IPS-NIHi11 (cell line): ENCODE data around the gene LEF1.

Experiments
- DNase-seq: peaks from one replicate; pipeline ENCODE4 v3.0.0; 2012; ENCODE audit warnings: mixed read lengths, low spot score

The LEF1 gene

GRCh38 chr4:108175966-108176365 is 7.2 kb upstream of the LEF1 start:
- no peak for DNase-seq

GRCh38 chr4:108174856-108175255 is 6.1 kb upstream of the LEF1 start:
- no peak for DNase-seq

DNA sequence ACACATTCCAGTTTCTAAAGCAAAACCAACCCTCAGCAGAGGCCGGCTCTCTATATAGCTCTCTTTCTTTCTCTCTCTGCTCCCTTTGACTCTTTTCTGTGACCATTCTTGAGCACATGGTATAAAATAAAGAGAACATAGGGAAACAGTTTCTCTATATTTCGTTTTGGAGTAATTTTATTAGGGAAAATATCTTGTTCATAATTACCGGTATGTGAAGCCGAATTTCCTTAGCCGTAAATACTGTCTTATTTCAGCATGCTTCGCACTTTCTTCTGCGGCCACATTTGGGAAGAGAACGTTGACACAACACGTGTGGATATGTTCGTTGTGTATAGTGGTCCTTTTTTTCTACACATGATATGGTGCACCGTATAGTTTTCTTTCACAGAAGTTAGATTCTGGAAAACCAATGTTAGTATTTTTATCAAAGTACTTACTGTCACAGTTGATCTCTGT is 4.9 kb upstream of the LEF1 start:
- DNase-seq: no peak

DNA sequence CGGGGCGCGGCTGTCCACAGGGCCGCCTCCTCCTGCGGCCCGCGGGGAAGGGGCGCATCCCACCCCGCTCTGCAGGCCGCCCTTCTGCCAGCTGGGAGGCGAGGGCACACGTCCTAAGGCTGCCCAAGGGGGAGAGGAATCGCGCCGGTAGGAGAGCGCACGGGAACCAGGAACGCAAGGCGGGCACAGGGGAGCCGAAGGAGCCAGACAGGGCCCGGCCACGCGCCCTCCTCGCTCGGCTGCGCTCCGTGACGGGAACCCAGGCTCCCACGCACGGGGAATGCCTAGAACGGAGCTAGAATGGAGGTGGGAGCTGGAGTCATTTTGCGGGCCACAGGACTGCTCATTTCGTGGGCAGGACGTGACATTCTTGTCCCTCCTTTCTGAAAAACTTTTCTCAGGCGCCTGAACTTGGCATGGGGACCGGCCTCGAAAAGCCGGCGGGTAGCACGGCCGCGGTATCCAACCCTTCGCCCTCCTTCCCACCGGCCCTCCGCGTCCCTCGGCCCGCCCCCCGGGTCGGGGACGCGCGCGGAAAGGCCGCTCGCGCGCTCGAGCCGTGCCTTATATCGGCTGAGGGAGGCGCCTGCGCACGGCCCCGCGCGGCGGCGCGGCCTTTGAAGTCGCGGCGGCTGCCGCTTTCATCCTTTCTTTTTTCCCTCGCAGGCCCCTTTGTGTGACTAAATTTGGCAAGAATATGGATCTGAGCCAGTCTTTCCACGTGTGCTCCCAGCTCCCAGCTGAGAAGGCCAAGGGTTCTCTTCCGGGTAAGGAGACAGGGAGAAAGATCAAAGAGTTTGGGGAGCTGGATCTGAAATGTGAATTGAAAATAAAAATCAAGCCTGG is 4.2 kb upstream of the LEF1 start:
- peak; percentile 61 for DNase-seq

DNA sequence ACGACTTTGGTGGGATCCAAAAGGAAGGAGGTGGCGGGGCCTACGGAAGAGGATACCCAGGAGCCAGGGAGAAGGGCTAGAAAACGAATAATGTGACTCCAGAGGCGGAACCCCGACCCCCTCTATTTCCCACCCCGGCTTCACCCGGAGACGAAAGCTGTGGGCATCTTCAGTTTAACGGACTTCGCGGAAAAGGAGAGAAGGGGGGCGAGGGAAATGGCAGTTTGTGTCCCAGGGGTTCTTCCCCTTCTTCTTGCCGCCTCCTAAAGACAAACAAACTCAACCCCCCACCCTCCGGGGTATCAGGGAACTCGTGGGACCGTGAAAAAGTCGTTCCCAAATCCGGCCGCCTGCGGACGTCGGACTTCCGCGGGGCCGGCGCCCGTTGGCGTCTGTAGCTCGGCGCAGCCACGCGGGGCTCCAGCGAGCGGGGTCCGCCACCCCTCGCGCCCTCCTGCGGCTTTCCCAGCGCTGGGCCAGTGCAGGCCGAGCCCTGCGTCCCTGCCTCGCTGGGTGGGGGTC is 3.6 kb upstream of the LEF1 start:
- peak; percentile 58 for DNase-seq

DNA sequence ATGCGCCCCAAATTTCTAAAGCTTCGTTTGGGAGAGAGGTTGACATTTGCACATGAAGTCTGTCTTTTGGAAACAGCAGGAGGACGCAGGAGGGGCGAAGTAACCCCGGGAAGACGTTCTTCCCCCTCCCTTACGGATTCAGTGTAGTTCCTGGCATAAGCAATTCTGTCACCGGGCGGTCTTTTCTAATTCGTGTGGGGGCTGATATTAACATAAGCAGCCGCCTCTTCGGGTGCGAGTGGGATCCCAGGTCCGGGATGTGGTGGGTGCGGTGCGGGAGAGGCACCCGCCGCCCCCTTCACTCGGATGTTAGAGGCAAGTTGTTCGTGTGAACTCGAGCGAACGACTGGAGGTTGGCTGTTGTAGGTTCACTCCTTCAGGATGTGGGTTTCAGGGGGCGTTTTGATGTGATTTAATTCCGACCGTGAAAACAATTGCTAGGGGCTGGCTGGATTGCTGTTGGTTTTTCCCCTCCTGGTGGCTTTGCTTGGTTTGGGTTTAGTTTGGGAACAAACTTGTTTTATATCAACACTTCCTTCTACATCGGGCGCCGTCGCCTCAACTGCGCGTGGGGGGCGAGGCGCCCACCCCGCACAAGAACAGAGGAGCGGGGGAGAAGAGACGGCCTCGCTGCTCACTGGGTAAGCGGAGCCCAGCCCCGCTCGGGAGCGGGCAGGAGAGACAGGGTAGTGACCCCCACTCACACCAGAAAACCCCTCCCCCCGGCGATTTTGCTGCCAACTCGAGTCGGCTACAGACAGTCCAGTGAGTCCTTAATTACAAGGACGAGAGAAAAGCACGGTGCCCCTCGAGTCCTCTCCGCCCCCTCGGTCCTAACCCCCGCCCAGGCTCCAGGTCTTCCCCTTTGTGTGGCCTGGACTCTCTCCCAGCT is 2.9 kb upstream of the LEF1 start:
- DNase-seq: peak; percentile 28

GRCh38 chr4:108170631-108171338 is 2.1 kb upstream of the LEF1 start:
- DNase-seq: no peak

DNA sequence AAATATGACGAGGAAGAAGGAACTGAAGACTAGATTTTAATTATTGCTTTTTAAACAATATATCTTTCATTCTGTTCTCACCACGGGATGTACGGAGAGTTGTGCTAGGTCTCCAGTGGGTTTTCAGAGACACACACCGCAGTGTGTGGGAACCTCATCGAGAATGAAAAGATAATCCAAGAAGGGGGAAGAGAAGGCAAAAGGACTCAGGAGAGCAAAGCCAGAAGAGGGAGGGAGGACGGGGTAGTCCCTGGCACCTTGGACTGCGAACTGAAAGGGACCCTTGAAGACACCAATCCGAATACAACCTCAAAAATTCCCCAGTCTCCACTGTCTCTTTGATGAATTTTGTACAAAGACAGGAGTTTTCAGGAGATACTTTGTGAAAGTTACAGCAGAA is 932 bp upstream of the LEF1 start:
- no peak for DNase-seq

DNA sequence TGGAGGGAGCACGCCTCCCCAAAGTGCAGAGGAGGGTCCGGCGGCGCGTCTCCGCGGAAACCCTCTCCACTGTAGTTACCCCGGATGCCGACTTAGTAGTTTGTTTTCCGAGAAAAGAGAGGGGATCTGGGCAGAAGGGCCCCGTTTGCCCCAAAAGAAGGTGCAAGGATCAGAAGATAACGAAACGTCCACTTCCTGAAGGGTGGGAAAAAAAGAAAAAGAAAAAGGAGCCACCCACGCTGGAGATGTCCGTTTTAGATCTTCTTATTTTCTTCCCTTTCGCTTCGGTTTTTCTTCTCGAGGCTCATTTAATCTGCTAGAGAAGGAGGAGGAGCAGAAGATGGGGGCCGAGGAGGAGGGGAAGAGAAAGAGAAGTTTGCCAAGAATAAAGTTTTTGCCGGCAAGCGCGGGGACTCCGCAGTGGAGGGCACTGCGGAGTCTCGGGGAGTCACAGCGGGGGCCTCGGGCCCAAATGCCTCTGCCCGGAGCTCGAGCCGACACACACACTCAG is 517 bp downstream of the LEF1 start:
- no peak for DNase-seq

GRCh38 chr4:108166441-108167315 is 2.1 kb downstream of the LEF1 start:
- DNase-seq: peak; percentile 47

DNA sequence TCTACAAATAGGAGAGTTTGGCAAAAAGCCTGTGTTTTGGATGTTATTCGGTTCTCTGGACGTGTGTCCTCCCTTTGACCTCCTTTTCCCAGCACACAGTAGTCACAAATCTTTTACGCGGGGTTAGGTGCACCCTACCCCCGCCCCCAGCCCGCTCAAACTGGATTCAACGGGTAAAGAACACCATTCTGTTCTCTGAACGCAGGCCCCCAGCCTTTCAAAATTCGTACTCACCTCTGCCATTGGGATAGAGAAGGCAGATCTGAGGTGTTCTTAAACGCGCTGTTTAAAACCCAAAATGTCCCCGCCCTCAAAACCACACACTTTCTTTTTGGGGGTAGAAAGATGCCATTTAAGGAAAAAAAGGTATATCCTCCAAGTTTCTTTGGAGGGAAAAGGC is 2.7 kb downstream of the LEF1 start:
- DNase-seq: no peak

DNA sequence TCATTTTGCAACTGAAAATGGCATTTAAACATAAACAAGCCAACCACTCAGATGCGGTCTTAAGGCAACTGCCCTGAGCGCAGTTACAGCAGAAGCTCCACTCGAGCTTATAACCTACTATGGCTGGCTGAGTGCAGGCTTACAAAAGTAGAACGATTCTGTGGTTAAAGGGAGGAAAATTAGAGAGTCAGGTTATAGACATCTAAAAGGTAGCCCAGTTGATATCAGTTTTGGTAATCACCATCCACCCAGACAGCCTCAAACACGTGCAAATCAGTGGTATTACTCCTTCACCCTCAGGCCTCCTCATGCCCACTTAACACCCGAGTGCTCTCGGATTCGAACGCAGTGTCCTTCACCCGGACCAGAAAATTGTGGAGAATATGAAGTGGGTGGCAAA is 3.1 kb downstream of the LEF1 start:
- no peak for DNase-seq

DNA sequence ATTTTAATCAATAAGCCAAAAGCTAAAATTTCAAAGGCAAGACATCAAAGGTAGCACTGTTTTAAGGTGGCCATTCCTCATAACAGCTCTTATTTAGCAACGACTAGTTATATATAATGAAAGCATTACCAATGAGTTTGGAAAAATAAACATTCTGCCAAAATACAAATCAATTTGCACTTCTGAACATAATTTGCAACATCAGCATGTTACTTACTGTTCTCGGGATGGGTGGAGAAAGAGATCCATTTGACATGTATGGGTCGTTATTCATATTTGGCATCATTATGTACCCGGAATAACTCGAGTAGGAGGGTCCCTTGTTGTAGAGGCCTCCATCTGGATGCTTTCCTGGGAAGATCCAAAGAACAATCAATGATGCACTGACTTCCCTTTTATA is 5.4 kb downstream of the LEF1 start:
- DNase-seq: no peak

DNA sequence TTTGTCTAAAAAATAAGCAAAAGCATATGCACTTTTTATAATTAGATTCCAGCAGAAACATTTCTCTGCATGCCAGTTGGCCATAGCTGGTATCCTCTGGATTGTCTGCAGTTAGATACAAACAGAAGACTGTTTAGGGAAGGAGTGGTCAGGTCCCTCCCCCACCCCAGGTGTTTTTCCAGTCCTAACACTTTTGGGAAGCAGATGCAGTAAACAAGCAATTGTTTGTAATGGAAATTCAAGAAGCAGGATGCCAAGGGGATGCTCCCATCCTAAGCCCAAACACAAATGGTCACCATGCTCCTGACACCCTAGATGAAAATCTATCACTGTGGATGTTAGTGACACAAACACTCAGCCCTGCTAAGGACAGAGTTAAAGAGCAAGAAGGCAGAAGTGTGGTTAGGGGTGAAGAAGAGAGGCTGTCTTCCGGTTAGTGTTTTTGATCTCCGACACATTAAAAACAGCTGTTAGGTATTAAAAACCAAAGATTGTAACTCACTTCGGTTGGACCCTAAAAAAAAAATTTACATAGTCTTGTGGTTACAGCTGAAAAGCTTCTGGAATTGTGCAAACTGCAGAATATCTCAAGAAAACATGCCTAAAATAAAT is 7.9 kb downstream of the LEF1 start:
- no peak for DNase-seq

DNA sequence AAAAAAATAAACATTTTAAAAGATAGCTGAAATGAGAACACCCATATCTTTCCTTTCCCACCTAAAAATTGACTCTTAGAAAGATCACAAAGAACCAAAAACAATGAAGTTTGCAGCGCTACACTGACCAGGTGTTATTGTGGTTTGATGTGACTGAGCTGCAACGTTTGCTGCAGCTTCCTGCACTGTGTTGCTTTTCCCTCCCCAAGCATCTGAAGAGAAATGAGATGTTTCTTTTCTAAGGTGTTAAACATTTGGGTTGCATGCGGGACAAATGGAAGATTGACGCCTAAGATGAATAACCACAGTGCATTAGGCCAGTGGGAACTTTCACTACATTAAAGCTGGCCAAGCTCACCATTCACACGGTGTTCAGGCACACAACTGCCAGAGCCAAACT is 8.9 kb downstream of the LEF1 start:
- no peak for DNase-seq

- no peak for DNase-seq
These were observed 11.1 kb downstream of the LEF1 start for GRCh38 chr4:108157655-108158054.

- no peak for DNase-seq
These were observed 12.3 kb downstream of the LEF1 start for GRCh38 chr4:108156391-108156790.

DNA sequence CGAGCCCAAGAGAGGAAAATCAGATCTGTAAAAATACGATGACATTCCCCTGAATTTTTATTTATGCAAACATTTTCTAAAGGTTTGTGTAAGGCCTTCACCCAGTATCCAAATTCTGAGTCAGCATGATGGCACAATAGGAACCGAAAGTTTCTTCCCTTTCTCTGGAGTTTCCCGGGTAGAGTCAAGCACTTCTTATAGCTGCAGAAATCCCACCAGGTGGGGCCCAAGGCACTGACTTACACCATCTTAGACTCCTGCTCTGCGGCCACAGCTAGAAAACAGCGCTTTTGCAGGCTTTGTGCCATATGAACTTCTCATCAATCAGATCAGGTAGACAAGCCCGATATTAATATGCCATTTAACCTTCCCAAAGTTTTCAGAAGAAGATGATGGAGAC is 13.4 kb downstream of the LEF1 start:
- DNase-seq: peak; percentile 23

DNA sequence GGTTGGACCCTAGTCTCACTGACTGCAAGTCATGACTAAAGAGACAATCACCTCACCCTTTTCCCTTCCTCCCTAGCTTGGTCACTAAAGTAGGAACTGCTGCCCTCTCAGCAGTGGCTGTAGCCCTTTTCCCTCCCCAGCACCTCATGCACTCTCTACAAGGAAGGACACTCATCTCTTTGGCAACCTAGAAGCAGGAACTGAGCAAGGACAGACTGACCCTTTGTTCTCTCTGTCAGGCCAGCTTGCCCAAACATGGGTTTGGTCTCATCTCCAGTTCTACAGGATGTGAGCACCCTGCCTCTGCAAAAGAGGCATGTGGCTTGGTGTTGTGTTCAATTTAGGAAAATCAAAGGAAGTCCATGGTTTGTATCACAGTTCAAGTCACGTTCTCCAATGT is 15.8 kb downstream of the LEF1 start:
- DNase-seq: no peak

DNA sequence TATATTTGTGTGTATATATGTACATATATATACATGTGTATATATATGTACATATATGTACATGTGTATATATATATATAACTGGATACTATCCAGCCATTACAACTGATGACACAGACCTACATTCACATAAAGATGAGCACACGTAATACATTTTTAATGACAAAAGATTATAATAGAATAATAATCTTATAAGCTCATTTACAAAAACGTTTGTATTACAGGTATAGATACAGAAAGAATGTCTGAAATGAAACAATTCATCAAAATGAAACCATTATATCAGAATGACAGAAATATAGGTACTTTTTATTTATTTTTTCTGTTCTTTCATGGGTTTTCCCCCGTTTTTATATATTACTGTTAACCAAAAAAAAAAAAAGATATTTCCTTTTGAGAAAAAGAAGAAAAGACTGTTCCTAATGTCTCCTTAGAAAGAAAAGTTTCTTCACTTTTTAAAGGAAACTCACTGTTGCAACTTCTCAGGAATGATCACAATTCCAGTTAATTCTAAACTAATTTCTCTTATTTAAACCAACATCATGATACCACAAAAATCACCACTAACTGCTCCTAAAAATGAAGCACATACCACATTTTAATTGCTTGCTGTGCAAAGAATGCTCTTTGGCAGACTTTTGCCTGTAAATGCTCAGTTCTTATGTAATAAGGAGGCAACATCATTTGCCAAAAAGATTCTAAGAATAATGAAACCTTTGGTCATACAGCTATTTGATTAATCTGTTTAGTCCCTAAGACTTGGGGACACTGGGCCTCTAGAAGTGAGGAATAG is 18.9 kb downstream of the LEF1 start:
- no peak for DNase-seq
